Right hindlimb (tissue), 1 donor: ENCODE data around the gene EBI3.
"Not testable (repeated sequence)": the region's sequence is repeated elsewhere in the genome, so short reads cannot be mapped to it uniquely, and the experiment has no call there.

ENCODE experiments used
- DNase-seq: peaks from one replicate; pipeline ENCODE4 v3.0.0-alpha.2; 2018

EBI3 gene

GRCh38 chr19:4279530-4280422 lies 50.5 kb downstream of the EBI3 start:
- DNase-seq: no peak

- no peak for DNase-seq
These were observed 55.0 kb downstream of the EBI3 start for GRCh38 chr19:4284176-4284958.

- no peak for DNase-seq
These were observed 55.7 kb downstream of the EBI3 start for GRCh38 chr19:4284974-4285373.

- not testable (repeated sequence) for DNase-seq
These were observed 56.8 kb downstream of the EBI3 start for GRCh38 chr19:4286141-4286540.
